ENCODE results near the gene PPP6R3. TPM values are rescaled to one million over a fixed set of nuclear protein-coding genes. Genes with fewer than 3 reads are reported as not detected.

PPP6R3 gene
- 43.5 to 61.3 TPM (median 52.4 TPM) in 5 replicates for total RNA-seq (2022; extraction: Qiagen RNA extraction)

GRCh38 chr11:68460741-68461574 is at the start of gene PPP6R3:
TSS of gene PPP6R3 (plus strand) at chr11:68460752. CDS start at chr11:68537665, 76,913 bp downstream.

Other genes with a start within 250 kb of the PPP6R3 start
- 20.4 to 26.8 TPM (median 20.5 TPM) in 5 replicates for gene KMT5B, start 247.5 kb upstream of the PPP6R3 start, total RNA-seq (2022; extraction: Qiagen RNA extraction)
- 53.5 to 61.8 TPM (median 61.0 TPM) in 5 replicates for gene C11orf24, start 188.8 kb upstream of the PPP6R3 start, total RNA-seq (2022; extraction: Qiagen RNA extraction)
- 39.6 to 55.0 TPM (median 49.8 TPM) in 5 replicates for gene LRP5, start 148.2 kb upstream of the PPP6R3 start, total RNA-seq (2022; extraction: Qiagen RNA extraction)
- 12.0 to 27.0 TPM (median 22.8 TPM) in 5 replicates for gene GAL, start 223.8 kb downstream of the PPP6R3 start, total RNA-seq (2022; extraction: Qiagen RNA extraction)

Data from A549 treated with AZD2906 at 1 μM for 4 hours (cell line).